ENCODE measurements around the gene KREMEN1.

Gene KREMEN1

DNA sequence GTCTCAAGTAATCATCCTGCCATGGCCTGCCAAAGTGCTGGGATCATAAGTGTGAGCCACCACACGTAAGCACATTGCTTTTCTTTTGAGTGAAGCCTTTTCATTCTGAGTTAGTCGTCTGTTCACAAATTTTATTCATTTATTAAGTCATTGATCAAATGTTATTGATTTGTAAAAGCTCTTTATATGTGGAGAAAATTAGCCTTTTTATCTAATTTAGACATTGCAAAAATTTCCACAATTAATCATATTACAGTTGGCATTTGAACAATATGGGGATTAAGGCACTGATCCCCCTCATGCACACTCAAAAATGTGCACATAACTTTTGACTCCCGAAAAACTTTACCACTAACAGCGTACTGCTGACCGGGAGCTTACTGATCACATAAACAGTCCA is 125.4 kb downstream of the KREMEN1 start:
- TF ChIP-seq, protein P1, sequence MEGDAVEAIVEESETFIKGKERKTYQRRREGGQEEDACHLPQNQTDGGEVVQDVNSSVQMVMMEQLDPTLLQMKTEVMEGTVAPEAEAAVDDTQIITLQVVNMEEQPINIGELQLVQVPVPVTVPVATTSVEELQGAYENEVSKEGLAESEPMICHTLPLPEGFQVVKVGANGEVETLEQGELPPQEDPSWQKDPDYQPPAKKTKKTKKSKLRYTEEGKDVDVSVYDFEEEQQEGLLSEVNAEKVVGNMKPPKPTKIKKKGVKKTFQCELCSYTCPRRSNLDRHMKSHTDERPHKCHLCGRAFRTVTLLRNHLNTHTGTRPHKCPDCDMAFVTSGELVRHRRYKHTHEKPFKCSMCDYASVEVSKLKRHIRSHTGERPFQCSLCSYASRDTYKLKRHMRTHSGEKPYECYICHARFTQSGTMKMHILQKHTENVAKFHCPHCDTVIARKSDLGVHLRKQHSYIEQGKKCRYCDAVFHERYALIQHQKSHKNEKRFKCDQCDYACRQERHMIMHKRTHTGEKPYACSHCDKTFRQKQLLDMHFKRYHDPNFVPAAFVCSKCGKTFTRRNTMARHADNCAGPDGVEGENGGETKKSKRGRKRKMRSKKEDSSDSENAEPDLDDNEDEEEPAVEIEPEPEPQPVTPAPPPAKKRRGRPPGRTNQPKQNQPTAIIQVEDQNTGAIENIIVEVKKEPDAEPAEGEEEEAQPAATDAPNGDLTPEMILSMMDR (conservative IDR thresholded peaks at IDR 0.05): no peak

DNA sequence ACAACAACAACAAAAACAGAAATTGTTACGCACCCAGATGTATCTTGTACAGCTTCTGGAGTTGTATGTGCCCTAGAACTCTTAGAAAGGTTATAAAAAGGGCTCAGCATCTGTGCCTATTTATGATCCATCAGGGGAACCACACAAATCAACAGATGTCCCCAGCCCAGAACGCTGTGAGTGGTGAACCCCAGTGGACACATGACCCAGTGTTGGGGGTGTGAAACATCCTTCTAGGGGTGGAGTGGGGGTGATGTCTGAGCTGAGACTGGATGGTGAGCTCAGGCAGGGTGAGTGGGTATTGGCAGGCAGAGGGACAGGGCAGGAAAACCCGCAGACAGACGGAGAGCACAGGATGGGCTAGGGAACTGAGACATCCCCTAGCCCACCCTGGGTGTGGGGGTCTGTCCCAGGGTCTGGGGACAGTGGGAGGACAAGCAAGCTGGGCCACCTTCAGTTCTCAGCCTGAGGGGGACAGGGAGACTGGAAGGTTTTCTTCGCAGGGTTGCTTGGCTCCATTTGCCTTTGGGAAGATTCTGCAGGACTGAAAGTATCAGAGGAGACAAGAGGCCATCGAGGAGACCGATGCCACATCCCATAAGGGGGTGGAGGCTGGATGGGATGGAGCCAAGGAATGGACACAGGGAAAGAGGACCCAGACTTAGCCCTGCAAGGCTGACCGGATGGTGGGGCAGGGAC is 127.0 kb downstream of the KREMEN1 start:
- TF ChIP-seq, protein P1 (conservative IDR thresholded peaks at IDR 0.05): no peak
- no peak overlapping the region for H3K27ac ChIP-seq

More for the DNA sequence above, 125.4 kb downstream of the KREMEN1 start:
- H3K27ac ChIP-seq: no peak overlapping the region

DNA sequence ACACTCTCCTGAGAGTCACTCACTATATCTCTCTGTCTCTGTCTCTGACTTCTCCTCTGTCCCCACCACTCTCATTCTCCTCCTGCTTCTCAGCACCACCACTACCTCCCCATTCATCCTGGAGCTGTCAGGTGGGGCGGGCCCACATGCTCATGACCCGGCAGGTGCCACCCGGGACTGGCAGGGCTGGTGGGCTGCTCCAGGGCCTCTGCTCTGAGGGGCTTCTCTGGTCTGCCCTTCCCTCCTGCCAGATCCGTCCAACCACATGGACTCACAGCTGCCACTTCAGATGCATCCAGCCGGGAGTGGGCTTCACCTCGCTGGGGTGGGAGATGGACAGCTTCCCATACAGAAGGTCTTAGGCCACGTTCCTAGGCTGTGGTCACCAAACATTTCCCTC is 128.1 kb downstream of the KREMEN1 start:
- H3K27ac ChIP-seq: no peak overlapping the region
- TF ChIP-seq, protein P1 (conservative IDR thresholded peaks at IDR 0.05): no peak

DNA sequence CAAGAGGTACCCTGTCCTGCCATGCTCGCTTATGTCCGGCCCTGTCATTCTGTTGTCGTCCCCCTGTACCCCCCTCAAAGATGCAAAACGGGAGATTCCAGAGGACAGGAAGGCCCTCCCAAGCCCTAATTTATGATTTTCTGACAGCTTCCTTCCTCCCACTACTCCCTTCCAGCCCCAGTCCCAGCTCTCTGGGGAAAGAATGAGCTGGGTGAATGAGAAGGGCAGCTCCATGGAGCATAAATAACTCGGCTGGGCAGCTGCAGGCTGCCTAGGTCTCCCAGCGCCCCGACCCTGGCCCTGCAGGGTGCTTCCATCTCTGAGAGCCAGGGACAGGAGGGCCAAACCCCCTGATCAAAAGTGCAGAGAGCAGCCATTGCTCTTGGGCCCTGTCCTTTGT is 128.9 kb downstream of the KREMEN1 start:
- peak overlapping the region; percentile 10; the same call in 1 of the 2 replicates for H3K27ac ChIP-seq
- TF ChIP-seq, protein P1 (conservative IDR thresholded peaks at IDR 0.05): no peak

DNA sequence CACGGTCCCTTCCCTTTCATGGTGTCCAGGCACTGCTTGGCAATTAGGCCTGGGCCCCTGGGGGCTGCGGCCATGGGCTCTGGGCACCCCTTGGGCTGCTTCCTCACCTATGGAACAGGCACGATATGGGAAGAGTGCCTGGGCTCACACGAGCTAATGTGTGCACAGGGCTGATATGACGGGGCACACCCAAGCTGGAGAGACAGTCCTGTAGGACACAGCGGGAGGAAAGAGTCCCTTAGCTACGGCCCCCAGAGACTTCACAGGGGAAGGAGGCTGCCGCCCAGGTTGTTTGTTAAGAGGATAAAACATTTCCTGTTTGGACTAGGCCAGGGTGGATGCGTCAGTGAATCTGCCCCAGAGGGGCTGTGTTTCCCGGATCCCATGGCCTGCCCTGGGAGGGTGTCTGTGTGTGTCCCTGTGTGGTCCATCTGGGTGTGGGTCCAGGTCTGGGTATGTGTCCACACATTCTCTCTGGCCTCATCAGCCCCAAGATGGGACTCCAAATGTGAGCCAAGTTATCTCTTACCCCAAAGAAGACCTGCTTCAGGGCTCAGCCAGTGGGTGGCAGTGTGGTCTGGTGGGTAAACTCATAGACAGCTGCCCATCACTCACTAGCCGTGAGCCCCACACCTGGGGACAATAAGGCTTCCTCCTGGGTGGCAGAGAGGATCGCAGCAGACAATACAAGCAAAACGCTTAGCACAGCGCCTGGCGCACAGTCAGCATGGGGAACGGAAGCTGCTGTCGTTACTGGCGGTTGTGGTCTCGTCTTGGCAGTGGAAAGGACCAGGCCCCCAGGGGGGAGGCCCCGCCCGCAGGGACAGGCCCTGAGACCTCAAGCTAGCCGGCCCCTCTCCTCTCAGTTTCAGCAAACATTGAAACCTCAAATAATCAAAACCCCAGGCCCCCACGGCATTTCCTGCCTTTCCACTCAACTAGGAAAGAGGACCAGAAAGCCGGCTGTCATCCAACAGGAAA is 129.7 kb downstream of the KREMEN1 start:
- H3K27ac ChIP-seq: peak overlapping the region; percentile 10; the same call in 1 of the 2 replicates
- TF ChIP-seq, protein P1 (conservative IDR thresholded peaks at IDR 0.05): peak; percentile 71

DNA sequence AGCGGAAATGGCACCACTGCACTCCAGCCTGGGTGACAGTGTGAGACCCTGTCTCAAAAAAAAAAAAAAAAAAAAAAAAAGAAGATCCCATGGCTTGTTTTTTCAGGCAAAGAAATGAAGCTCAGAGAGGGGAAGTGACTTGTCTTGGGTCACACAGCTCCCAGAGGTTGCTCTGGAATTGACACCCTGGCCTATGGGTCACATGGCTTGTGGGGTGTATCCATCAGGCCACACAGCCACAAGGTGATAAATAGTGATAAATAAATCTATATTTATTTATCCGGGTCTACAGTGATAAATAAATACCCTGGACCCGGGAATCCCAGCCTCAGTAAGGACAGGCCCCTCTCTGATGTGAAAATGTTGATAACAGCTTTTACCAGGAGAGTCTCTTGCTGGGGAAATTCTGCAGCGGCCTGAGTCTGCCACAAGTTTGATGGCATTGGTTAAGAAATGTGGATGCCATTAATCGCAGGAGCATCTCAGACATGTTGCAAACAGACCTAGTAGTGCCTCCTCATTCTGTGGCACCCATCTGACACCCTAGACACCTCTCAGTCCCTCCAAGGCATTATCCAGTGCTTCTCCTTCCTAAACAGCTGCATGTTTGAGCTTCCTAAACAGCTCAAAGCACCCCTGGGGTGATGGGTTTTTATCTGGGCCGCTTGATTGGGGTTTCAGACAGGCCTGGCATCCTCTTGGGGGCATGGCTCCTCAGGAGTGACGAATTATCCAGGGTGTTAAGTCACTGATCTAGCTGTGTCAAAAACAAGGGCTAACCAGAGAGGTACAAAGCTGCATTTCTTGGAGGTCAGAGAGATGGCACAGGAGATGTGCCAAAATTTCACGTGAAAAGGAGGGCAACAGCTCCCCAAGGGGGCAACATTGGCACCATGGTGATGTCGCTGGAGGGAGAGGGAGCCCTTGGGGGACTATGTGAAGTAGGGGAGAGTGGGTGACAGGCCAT is 130.9 kb downstream of the KREMEN1 start:
- no peak overlapping the region for H3K27ac ChIP-seq
- TF ChIP-seq, protein P1 (conservative IDR thresholded peaks at IDR 0.05): no peak

All from VCaP (cell line).